Measurements from ENCODE around the gene TBC1D8.

Gene TBC1D8

GRCh38 chr2:101018934-101019333 is 132.2 kb downstream of the TBC1D8 start:
- no peak overlapping the region for H3K4me3 ChIP-seq (ENCODE audit: low read length)
- no peak for TF ChIP-seq ZNF274 (IDR thresholded peaks at IDR 0.05; ENCODE audit: low read depth, low read length)

GRCh38 chr2:101017371-101017770 is 133.8 kb downstream of the TBC1D8 start:
- H3K4me3 ChIP-seq (ENCODE audit: low read length) = no peak overlapping the region
- no peak for TF ChIP-seq ZNF274 (IDR thresholded peaks at IDR 0.05; ENCODE audit: low read depth, low read length)

- no peak for TF ChIP-seq ZNF274 (IDR thresholded peaks at IDR 0.05; ENCODE audit: low read depth, low read length)
- no peak overlapping the region for H3K4me3 ChIP-seq (ENCODE audit: low read length)
These were observed 136.8 kb downstream of the TBC1D8 start for GRCh38 chr2:101014264-101014857.

GRCh38 chr2:101012706-101013181 is 138.4 kb downstream of the TBC1D8 start:
- TF ChIP-seq ZNF274 (IDR thresholded peaks at IDR 0.05; ENCODE audit: low read depth, low read length) = no peak
- H3K4me3 ChIP-seq (ENCODE audit: low read length) = no peak overlapping the region

- H3K4me3 ChIP-seq (ENCODE audit: low read length) = no peak overlapping the region
- TF ChIP-seq ZNF274 (IDR thresholded peaks at IDR 0.05; ENCODE audit: low read depth, low read length) = no peak
These were observed 139.0 kb downstream of the TBC1D8 start for GRCh38 chr2:101012054-101012705.

GRCh38 chr2:101011152-101011551 is 140.0 kb downstream of the TBC1D8 start:
- TF ChIP-seq ZNF274 (IDR thresholded peaks at IDR 0.05; ENCODE audit: low read depth, low read length) = no peak
- no peak overlapping the region for H3K4me3 ChIP-seq (ENCODE audit: low read length)

- TF ChIP-seq ZNF274 (IDR thresholded peaks at IDR 0.05; ENCODE audit: low read depth, low read length) = no peak
- H3K4me3 ChIP-seq (ENCODE audit: low read length) = no peak overlapping the region
These were observed 143.5 kb downstream of the TBC1D8 start for GRCh38 chr2:101007415-101008345.

GRCh38 chr2:101006065-101006715 is 145.0 kb downstream of the TBC1D8 start:
- TF ChIP-seq ZNF274 (IDR thresholded peaks at IDR 0.05; ENCODE audit: low read depth, low read length) = no peak
- H3K4me3 ChIP-seq (ENCODE audit: low read length) = no peak overlapping the region

GRCh38 chr2:101004620-101005325 is 146.4 kb downstream of the TBC1D8 start:
- TF ChIP-seq ZNF274 (IDR thresholded peaks at IDR 0.05; ENCODE audit: low read depth, low read length) = no peak
- H3K4me3 ChIP-seq (ENCODE audit: low read length) = no peak overlapping the region; the same call in 1 of the 2 replicates

GRCh38 chr2:101003278-101003775 is 147.9 kb downstream of the TBC1D8 start:
- TF ChIP-seq ZNF274 (IDR thresholded peaks at IDR 0.05; ENCODE audit: low read depth, low read length) = no peak
- H3K4me3 ChIP-seq (ENCODE audit: low read length) = peak overlapping the region; percentile 97

GRCh38 chr2:101002562-101003277 is 148.5 kb downstream of the TBC1D8 start:
- peak overlapping the region; percentile 97 for H3K4me3 ChIP-seq (ENCODE audit: low read length)
- no peak for TF ChIP-seq ZNF274 (IDR thresholded peaks at IDR 0.05; ENCODE audit: low read depth, low read length)

GRCh38 chr2:101001691-101002561 is 149.3 kb downstream of the TBC1D8 start, which contains the start of gene RPL31:
Gene RPL31, plus strand, starts transcription at chr2:101002289. Its CDS starts 413 bp downstream, at chr2:101002702.
- peak within 1 kb of the TSS; percentile 97 for H3K4me3 ChIP-seq (ENCODE audit: low read length)
- TF ChIP-seq ZNF274 (IDR thresholded peaks at IDR 0.05; ENCODE audit: low read depth, low read length) = no peak
